GM18519 (cell line): Measurements from ENCODE around the gene STX18.
"Not testable (repeated sequence)": the region's sequence is repeated elsewhere in the genome, so short reads cannot be mapped to it uniquely, and the experiment has no call there.

Experiments
- ATAC-seq: cut with Tn5 transposase; IDR thresholded peaks from one replicate; pipeline ENCODE4 v1.9.1; 2021; ENCODE audit warnings: mild to moderate bottlenecking, moderate library complexity; ENCODE audit not compliant: unreplicated experiment, low FRiP score

The STX18 gene

GRCh38 chr4:4541661-4542570 lies at the start of gene STX18:
Gene STX18 (minus strand): TSS chr4:4542048. CDS start chr4:4541964, 84 bp downstream.
- peak; percentile 76 for ATAC-seq

DNA sequence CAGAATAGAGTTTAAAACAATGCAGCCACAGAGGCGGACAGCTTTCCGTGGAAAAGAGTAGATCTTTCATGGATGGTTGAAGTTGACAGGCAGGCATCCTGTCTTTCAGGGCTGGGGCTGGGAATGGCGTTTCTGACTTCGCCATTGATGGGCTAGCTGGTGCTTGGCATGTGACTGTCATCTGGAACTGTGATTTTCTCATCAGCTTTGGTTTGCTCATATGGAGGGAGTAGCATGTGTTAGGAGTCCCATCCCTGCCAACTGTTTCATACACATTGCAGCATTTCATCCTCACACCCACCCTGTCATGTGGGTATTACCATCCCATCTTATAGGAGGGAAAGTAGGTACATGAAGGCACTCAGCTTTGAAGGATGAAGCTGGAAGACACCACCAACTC lies 49.2 kb upstream of the STX18 start:
- no peak for ATAC-seq

DNA sequence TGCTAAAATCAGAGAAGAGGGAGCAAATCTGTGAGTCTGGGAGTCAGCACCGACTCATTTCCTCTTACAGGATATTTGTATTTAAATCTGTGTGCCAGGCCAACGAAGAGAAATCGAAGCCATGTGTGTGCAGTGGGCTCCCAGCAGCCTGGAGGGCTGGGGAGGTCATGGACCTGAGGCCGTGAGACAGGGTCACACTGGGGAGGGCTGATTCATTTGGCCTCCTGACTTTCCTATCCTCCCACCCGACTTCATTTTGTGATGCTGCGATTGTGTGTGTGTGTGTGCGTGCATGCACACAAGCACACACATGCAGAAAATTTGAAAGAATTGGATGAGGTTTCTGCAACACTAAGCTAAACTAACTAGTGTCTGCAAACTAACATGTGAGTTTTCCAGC lies 48.7 kb upstream of the STX18 start:
- no peak for ATAC-seq

- ATAC-seq = no peak
These were observed 43.3 kb upstream of the STX18 start for GRCh38 chr4:4585012-4585670.

- no peak for ATAC-seq
These were observed 41.8 kb upstream of the STX18 start for GRCh38 chr4:4583606-4584005.

- ATAC-seq = no peak
These were observed 40.8 kb upstream of the STX18 start for GRCh38 chr4:4582653-4583052.

- ATAC-seq = no peak
These were observed 38.6 kb upstream of the STX18 start for GRCh38 chr4:4580494-4580893.

DNA sequence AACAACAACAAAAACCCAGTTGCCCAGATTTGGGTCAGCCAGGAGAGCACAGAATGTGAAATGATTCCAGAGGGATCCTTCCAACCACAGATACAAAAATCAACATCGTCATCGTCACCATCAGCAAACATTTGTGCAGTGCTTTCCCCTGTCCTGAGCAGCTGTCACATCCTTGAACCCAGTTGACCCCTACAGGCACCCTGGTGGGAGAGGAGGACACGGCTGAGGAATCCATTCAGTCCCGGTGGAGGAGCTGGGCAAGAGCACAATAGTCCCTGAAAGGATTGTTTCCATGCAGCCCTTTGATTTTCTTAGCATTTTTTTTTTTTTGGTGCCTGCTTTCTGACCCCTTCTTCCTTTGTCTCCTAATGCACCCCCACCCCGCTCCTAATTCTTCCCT lies 37.1 kb upstream of the STX18 start:
- no peak for ATAC-seq

DNA sequence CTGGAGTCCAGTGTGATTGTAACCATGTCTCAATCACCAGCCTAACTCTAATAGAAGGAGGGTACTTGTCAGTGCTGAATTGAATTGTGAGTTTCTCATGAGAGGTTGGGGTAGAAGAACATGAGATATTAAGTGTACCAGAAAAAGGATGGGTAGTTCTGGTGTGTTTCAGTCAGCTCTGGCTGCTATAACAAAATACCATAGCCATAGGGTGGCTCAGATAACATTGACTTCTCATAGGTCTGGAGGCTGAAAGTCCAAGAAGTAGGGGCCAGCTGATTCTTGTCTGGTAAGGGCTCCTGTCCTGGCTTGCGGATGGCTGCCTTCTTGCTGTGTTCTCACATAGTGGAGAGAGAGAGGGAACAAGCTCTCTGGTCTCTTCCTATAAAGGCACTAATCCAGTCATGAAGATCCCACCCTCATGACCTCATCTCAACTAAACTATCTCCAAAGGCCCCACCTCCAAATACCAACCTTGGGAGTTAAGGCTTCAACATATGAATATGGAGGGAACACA lies 35.6 kb upstream of the STX18 start:
- no peak for ATAC-seq

DNA sequence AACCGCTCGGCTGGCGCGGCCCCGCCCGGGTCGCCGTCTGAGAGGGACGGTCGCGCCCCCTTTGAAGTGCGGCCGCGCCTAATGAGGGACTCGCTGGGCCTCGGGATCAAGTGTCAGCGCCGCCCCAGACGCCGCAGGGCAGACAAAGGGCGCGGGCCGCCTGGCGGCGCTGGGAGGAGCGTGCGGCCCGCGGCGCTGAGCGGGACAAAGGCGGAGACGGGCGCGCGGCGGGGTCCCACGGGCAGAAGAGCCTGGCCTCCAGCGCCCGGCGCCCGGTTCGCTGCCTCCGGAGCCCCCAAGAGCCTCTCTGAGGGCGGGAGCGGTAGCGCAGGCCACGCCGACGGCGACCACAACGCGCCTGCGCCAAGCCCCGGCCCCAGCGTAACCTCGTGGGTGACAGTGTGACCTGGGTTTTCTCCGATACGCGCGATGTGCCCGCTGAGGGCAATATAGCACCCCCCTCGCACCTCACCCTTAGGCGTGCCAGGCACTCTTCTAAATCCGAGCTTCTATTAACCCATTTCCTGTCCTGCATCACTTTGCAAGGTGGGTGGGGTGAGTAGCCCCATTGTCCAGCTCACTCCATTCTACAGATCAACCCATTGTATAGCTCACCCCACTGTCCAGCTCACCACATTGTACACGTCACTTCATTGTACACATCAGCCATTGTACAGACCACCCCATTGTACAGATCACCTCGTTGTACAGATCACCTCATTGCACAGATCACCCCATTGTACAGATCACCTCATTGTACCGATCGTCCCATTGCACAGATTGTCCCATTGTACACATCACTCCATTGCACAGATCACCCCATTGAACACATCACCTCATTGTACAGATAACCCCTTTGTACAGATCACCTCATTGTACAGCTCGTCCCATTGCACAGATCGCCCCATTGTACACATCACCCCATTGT lies 33.7 kb upstream of the STX18 start:
- peak; percentile 56 for ATAC-seq

DNA sequence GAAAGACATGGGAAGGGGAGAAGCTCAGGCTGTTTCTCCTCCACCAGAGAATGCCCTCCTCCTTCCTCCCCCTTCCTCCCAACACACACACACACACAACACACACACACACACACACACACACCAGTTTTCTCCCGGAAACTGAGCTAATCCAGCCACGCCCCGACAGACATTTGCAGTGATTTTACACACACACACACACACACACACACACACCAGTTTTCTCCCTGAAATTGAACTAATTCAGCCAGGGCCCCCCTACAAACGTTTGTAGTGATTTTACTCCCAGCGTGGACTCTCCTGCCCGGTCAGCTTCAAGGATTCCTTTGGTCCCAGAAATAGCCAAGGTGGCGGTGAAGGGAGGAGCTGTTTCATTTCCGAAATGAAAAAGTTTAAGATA lies 32.9 kb upstream of the STX18 start:
- ATAC-seq = no peak

- no peak for ATAC-seq
These were observed 32.2 kb upstream of the STX18 start for GRCh38 chr4:4574052-4574451.

GRCh38 chr4:4572821-4573220 lies 31.0 kb upstream of the STX18 start:
- no peak for ATAC-seq

GRCh38 chr4:4569861-4570260 lies 28.0 kb upstream of the STX18 start:
- not testable (repeated sequence) for ATAC-seq

DNA sequence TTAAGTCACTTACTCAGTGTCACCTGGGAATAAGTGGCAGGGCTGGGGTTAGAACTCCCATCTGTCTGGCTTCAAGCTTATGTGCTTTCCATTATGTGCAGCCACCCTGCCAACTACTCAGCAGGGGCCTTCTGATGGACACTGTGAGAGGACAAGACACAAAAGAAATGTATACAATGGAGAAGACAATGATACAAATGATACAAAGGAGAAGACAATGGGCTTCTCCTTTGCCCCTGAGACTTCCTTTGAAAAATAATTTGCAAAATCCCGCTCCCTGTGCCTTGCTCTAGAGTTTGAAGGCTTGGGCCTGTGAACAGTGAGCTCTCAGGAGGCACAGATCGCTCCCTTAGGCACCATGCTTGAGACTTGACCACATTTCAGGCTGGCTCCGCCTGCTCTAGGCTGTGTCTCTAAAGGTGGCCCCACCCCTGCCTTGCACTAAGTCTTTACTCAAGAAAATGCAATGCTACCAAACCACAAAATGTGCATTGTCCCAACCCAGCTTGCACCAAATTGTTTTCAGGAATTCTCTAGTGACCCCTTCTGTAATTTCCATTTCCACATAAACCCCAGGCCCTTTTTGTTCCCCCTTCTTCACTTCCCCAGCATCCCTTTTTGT lies 27.1 kb upstream of the STX18 start:
- ATAC-seq = no peak

- not testable (repeated sequence) for ATAC-seq
These were observed 24.5 kb upstream of the STX18 start for GRCh38 chr4:4566359-4566758.

GRCh38 chr4:4564522-4564921 lies 22.7 kb upstream of the STX18 start:
- ATAC-seq = no peak

GRCh38 chr4:4560642-4561041 lies 18.8 kb upstream of the STX18 start:
- ATAC-seq = no peak

- no peak for ATAC-seq
These were observed 18.3 kb upstream of the STX18 start for GRCh38 chr4:4560136-4560535.

DNA sequence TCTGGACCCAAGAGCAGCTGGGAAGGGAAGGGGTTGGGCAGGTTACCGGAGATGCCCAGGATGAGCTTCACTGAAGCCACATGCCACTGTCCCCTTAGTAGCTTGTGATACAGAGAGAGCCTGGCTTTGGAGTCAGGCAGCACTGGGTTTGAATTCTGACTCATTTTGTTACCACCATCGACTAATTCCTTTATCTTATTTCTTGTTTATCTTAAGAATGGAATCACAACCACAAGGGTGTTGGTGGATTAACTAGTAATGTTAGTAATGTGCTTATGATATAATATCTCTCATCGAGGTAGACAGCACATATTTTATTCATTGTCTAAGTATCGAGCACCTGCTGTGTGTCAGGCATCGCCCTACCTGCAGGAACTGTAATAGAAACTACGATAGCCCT lies 17.7 kb upstream of the STX18 start:
- ATAC-seq = no peak
